NCI-H2196 (cell line): Measurements from ENCODE around the gene COA8.

Source experiments
- DNase-seq: peaks from one replicate; lab custom pipeline; 2025; ENCODE audit not compliant: unreplicated experiment; lab: John Stamatoyannopoulos, UW

The COA8 gene, protein sequence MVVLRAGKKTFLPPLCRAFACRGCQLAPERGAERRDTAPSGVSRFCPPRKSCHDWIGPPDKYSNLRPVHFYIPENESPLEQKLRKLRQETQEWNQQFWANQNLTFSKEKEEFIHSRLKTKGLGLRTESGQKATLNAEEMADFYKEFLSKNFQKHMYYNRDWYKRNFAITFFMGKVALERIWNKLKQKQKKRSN

DNA sequence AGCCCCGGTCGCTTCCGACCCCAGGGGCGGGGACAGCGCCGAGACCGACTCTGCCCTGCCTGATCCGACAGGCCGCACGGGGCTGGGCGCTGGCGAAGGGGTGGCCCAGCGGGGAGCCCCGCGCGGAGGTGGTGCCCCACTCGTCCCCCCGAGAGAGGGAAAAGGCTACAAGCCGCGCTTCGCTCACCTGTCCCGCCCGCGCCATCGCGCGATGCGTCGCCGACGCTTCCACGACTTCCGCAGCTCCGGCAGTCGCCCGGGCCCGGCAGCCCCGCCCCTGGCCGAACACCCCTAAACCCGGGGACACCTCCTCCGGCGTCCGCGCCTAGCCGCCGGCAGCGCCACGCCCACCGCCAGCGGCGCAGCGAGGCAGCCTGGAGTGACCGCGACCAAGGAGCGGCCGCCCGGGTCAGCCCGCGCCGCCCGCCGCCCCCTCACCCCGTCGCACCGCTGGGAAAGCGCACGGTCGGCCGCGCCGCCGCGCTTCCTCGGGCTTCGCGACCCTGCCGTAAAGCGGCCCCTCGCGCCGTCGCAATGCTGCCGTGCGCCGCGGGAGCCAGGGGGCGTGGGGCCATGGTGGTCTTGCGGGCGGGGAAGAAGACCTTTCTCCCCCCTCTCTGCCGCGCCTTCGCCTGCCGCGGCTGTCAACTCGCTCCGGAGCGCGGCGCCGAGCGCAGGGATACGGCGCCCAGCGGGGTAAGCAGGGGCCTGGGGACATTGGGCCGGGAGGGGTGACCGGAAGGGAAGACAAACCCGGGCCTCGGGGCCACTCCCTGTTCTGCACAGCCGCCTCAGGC lies at the start of gene COA8, which contains the start of gene BAG5:
COA8 (plus strand) TSS at position 532 of the 797 bp plus-strand sequence; CDS start at position 574, 42 bp downstream.
BAG5 (minus strand) TSS at position 229 of the 797 bp plus-strand sequence. CDS start 1,493 bp downstream, outside the sequence.
- DNase-seq: peak; percentile 80

DNA sequence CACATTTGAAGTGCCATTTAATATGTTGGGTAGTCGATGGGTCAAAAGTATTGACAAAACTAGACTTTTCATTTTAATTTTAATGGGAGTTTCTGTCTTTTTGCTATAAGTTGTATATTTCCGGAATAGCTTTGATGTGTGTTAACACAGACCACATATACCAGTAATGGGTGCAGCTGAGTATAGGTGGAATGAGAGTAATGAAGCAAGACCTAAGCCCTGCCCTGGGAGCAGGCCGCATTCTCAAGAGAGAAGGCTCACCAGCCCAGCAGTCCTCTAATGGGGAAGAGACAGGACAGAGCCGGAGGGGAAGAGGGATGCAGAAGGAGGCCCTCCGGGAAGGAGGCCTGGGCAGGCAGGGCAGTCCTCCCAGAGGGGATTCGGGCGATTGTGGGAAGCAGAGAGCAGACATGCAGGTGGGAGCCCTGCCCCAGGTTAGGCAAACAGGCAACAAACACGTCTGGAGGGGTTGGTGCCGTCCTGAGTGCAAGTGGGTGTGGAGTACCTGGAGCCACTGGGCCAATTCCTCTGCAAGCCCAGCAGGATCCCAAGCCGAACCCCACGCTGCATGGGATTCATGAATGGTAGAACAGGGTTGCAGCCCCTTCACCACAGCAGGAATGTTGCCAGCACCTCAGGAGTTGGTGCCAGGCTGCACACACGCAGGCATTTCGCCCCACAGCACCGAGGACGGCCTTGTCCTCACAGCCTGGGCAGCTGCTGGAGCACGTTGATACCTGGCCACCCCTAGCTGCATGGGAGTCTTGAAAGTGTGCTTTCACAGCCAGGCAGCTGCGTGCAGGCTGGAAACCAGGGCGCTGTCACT lies 48.0 kb upstream of the COA8 start:
- no peak for DNase-seq

DNA sequence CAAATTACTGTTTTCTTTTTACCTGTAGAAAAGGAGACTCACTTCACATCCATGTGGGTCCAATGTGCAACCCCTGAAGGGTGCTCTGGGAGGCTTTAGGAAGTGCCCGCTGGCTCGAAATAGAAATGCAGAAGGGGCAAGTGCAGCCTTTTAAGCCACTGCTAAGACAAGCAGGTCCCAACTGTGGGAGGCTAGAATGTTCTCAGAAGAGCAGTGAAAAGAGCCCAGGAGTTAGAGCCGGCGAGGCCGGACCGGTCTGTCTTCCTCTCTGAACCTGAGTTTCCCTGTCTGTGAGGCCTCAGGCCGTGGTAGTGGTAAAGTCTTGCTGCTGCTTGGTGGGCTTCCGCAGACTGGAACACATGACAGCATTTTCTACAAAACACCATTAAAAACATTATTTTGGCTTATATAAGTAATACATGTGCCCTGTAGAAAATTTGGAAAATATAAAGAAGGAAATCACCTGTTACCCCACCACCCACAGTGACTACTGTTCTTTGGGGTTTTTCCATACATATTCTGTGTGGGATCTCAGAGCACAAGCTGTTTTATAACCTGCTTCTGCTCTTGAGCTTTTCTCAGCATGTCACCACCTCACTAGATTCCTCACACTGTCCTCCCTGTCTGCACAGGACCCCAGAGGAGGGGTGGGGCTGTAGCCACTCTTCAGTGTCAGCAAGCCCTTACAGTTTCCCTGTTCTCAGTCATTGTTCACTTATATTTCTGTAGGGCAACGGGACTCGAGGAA lies 46.2 kb upstream of the COA8 start:
- DNase-seq: no peak

DNA sequence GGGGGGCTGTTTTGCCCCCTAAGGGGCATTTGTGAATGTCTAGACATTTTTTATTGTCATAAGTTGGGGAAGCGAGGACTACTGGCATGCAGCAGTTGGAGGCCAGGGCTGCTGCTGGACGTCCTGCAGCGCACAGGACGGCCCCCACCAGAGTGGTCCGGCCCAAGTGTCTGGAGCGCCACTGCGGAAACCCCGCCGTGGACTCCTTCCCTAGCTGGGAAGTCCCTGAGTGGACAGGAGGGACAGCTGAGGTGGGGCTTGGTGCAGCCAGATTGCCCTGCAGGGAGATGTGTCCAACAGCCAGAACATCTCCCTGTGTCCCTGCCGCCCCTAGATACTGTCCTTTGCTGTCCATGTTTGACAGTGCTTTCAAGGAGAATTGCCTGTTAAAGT lies 45.6 kb upstream of the COA8 start:
- no peak for DNase-seq

DNA sequence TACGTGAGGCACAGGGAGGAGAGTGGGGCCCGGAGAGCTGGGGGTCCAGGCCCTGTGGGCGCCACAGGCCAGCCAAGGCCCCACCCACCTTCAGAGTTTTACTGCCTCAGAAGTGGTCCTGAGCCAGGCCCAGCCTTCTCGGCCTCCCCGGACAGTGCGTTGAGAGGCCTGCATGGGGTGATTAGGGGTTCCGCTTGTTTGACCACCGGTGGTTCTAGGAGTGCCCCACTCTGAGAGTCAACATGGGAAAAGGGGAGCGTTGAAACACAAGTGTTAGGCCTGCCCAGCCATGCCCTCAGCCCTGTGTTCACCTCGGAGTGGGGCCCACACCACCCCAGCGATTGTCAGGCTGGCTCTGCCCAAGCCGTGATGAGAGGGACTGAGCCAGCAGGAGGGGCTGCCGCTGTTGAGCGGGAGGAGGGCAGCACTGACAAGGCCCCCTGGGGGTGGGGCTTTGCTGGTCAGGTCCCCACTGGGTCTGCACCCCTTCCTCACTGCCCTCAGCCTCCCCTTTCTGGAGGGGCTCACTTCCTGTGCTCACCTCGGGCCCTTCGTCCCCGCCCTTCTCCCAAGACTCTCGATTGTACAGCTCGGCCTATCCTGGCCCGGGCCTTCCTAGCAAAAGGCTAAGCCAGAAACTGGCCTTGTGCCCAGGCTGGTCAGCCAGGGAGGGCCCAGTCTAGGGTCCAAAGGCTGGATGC lies 44.9 kb upstream of the COA8 start:
- DNase-seq: no peak

DNA sequence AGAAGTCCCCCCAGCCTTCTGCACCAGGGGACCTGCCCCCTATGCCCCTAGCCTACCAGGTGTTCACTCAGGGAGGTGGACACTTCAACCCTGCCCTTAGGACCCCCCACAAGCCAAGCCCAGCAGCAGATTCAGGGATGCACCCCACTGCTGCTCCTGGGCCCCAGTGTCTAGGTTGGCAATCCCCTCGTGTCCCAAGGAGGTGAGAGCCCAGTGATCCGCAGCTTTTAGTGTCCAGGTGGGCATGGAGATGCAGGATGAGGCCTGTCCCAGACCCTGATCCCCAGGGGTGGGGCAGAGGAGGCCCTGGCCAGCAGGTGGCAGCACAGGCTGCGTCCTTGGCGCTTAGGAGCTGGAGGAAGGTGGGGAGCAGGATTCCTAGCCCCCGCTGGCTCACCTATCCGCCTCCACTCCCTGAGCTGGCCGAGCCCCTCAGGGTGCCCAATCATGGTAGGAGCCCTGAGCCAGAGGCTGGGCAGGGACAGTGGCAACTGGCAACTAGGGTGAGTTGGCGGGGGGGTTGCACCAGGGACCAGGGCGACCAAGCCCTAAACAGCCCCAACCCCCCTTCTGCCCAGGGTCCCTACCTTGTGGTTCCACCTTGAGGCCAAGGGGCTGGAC lies 44.2 kb upstream of the COA8 start:
- peak; percentile 32 for DNase-seq

DNA sequence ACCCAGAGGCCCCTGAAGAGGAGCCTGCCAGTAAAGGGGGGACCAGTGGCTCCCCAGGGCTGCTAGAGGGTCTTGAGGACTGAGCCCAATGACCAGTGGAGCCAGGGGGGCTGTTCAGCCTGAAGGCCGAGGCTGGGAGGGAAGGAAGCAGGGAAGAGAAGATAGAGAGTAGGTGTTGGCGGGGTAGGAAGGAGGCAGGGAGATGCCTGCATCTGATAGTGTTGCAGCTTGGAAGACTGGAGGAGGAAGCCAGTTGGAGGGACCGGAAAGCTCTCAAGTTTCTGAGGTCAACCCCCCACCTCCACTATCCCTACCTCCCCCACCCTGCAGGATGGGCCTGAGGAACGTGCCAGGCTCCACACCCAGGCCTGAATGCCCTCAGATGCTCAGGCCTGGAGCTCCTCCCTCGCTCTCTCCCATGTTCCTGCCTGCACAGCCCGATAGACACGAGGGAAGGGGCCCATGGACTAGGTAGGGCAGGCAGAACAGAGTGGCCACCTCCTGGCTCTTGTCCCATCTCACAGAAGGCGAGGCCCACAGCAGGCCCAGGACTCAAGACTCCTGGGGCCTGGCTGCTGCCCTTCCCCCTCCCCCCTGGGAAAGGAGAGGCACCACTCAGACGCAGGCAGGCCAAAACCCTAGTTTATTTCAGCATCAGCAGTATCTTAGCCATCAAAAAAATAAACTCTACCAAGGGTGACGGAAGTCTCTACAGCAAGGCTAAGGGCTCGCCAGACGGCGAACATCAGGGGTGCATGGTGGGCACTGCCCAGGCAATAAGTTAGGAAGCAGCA lies 43.5 kb upstream of the COA8 start:
- DNase-seq: no peak

DNA sequence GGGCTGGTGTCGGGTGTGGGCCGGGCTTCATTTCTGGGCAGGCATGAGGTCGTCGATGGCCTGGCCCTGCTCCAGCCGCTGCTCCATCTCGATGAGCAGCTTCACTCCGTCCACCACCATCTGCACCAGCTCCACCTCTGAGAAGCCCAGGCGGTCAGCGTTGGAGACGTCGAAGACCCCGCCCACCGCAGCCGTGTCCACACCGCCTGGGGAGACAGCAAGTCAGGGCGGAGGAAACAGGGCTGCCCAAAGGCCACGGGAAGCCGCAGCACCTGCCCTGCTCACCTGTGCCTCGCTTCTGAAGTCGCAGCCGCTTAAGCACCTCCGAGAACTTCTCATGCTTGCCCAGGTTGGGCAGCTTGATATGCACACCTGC lies 42.9 kb upstream of the COA8 start:
- peak; percentile 16 for DNase-seq

DNA sequence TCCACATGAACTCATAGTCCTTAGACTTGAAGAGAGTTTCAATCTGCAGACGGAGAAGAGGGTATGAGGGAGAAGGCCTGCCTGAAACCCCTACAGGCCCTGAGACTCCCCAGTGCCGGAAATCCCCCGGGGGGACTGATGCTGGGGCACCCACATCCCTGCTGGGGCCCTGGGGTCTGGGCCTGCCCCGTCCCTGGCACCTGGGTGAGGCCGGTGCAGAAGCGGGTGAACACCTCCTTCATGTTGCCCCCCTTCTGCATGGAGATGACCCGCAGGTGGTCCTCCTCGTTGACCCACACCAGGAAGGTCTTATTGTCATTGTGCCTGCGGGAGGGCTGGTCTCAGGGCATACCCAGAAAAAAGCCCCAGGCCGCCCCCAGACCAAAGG lies 42.5 kb upstream of the COA8 start:
- no peak for DNase-seq

DNA sequence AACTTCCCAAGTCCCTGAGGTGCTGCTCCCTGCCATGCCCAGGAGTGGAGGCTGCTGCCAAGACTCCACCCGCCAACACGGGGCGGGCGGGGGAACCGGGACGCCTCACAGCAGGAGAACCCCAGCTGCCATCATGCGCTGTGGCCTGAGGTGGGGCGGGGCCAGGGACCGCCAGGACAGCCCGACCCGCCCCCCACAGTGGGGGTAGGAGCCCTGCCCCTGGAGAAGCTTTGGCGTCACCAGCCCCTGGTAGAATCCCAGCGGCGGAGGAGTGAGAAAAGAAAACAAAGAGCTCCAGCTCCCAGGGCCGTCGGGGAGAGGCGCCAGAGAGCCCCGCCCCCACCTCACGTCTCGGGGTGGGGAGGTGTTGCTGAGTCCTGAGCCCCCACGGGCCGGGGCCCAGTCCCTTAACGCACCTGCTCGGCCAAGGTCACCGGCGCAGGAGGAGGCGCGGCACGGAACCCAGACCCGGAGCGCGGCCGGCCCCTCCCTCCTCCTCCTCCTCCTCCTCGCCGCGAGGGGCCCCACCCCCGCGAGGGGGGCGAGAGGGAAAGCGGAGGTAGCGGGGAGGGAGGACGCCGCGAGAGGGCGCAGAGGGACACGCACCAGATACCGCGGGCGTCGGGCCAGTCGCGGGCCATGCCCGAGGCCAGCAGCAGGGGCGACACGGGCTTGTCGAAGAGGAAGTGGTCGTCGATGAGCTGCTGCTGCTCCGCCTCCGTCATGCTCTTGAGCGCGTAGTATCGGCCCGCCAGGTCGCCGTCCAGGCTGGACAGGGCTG lies 41.9 kb upstream of the COA8 start:
- DNase-seq: peak; percentile 79

DNA sequence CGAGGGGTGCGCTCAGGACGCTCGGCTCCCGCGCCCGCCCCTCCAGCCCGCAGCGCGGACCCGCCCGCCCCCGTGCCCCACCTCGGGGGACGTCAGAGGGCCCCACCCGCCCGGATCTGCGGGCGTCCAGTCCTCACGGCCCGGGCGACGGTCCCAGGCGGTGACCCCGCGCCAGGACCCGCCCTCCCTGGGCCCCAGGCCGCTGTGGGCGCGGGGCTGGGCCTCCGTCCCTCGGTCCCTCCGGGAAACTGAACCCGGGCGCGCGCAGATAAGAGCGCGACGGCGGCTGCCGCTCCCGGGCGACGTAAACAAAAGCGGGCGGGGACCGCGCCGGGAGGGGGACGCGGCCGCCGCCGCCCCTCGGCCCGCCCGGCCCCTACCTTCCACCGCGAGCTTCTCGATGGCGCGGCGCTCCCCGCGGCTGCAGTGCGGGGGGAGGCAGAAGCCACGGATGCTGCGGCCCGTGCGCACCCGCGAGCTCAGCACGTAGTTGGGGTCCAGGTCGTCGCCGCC lies 41.3 kb upstream of the COA8 start:
- peak; percentile 9 for DNase-seq

DNA sequence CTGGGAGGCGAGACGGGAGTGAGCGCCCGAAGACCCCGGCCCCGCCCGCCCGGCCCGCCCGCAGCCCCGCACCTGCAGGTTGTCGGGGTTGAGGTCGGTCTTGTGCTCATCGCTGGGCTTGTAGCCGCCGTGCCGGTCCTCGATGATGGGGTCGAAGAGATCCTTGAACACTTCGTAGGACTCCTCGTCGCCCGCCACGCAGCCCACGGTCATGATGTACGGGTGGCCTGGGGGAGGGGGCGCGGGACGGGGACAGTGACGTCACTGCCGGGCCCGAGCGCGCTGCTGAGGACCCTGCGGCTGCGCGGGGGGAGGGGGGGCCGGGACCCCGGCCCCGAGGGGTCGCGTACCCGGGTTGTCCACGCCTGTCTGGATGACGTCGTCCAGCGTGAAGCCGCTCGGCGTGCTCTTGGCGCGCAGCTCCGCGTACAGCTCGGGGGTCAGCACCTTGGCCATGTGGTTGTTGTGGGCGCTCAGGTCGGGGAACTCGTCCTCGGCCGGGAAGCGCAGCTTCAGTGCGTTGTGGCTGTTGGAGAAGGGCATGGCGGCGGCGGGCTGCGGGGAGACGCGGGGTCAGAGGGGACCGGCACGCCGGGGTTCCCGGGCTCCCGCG lies 40.7 kb upstream of the COA8 start:
- no peak for DNase-seq

DNA sequence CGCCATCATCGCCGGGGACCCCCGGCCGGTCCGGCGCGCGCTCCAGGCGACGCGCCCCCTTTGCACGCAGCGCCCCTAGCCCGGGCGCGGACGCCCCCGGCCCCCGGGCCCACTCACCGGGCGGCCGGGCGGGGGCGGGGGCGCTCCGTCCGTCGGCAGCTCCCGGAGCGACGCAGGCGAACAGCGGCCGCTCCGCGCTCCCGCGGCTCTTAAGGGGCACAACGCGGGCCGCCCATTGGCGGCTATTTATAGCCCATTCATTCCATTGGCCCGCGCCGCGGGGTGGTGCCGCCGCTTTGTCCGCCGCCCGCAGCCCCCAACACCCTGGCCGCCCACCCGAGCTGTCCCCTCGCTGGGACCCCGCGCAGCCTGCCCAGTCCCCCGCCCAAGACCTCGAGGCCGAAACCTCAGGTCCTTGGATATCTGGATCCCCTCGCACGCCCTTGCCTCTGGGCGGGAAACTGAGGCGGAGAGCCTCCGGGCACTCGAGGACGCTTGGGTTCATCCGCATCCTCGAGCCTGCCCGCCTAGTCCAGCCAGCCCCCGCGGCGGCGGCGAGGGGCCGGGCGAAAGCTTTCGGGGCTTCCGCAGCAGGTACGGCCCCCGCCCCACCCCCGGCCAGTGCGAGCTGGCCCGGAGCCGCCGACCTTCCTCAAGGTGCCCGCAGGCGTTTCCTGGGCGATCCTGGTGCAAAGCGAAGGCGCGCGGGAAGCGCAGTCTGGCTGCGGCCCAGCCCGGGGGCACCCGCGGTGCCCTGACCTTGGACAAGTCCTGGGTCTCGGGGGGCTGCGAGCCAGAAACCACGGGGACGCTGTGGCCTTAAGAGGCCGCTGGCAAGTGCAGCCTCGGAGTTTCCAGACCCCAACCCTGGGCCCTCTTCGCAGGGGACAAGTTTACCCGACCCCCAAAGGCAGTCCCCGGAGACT lies 39.8 kb upstream of the COA8 start, which contains the start of gene CKB:
CKB (minus strand) TSS at position 182 of the 926 bp plus-strand sequence. CDS start 337 bp downstream, outside the sequence.
- peak; percentile 65 for DNase-seq

DNA sequence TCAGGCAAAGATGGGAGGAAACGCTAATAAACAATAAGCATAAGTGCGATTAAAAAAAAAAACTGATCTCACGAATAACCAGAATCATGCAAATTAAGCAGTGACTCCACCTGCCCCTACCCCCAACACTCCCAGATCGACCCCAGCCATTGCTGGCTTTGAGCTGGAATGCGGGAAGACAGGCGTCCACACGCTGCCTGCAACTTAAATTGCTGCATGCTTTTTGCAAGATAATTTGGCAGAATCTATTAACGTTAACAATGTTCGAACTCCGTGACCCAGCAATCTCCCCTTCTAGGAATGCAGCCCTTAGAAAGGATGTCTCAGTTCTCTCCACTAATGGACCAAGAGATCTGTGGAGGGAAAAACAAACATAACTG lies 39.2 kb upstream of the COA8 start:
- no peak for DNase-seq

DNA sequence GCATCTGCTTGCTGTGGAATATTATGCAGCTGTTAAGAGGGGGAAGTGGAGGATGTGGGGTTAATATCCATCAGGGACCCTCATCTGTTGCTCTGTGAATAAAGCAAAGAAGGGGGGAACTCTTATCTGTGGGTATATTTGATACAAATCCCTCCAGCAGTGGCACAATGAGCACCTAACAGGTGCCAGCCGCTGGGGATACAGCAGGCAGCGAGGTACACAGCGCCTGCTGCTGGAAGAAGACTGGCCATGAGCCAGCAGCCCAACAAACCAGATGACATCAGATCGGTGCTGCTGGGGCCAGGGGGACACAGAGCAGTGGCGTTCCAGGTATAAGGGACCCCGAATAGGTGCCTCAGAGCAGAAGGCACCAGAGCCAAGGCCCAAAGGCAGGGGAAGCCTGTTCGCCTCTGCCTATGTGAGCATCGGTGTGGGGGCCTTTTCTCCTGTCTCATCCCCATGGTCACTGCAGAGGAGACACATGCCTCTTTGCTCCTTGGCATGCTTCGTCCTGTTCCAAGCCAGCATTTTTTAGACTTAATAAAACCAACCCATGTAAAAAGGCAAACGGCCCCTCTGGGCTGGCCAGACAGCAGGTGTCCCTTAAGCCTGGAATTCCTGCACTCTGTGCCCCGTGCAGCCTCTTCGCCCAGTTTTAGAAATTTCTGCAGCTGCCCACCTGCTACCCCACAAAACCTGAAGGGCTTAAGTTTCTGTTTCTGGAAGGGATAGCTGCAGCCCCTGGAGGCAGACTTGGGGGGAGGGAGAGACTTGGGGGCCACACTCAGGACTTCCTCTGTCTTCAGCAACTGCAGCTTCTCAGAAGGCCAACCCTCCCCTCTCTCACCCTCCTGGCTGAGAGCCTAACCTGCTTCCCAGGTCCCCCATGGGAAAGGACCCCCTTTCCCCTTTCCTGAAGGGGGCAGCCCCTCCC lies 38.5 kb upstream of the COA8 start:
- no peak for DNase-seq
